Mesendoderm (in vitro differentiated cells): ENCODE data around the gene KIF3A.
A peak's percentile ranks its signal among the peaks of the same experiment; 100 is the strongest.

Experiments
- DNase-seq: peaks from one replicate; pipeline ENCODE4 v3.0.0; 2013
- H2AK5ac ChIP-seq: 2 replicates; pipeline ENCODE4 v1.6.1; 2013; ENCODE audit warnings: low read length, inconsistent platforms
- H2BK120ac ChIP-seq: 2 replicates; pipeline ENCODE4 v1.6.1; 2013; ENCODE audit warnings: low read depth, mild to moderate bottlenecking, low read length, moderate library complexity, mixed read lengths
- H2BK15ac ChIP-seq: replicated peaks from 2 replicates; pipeline ENCODE4 v1.6.1; 2013; ENCODE audit warnings: low read depth, mild to moderate bottlenecking, moderate library complexity
- H2BK5ac ChIP-seq: 2 replicates; pipeline ENCODE4 v1.6.1; 2013; ENCODE audit warnings: low read length, inconsistent platforms
- H3K18ac ChIP-seq: 2 replicates; pipeline ENCODE4 v1.6.1; 2013; ENCODE audit warnings: mild to moderate bottlenecking, low read length, mixed read lengths
- H3K23ac ChIP-seq: one replicate; pipeline ENCODE4 v1.6.1; 2013; ENCODE audit warnings: low read length
- H3K27ac ChIP-seq: 2 replicates; pipeline ENCODE4 v1.5.1; 2013; ENCODE audit warnings: low read depth, mild to moderate bottlenecking, inconsistent platforms, low read length, moderate library complexity
- H3K27me3 ChIP-seq: 2 replicates; pipeline ENCODE4 v1.6.1; 2013; ENCODE audit warnings: low read length, control low read depth, mild to moderate bottlenecking, inconsistent platforms; ENCODE audit not compliant: insufficient read depth, poor library complexity
- H3K36me3 ChIP-seq: 2 replicates; pipeline ENCODE4 v1.6.1; 2013; ENCODE audit warnings: low read length, inconsistent platforms; ENCODE audit not compliant: control insufficient read depth, insufficient read depth
- H3K4ac ChIP-seq: one replicate; pipeline ENCODE4 v1.6.1; 2013; ENCODE audit warnings: low read depth, mild to moderate bottlenecking, low read length, moderate library complexity
- H3K4me1 ChIP-seq: 2 replicates; pipeline ENCODE4 v1.6.1; 2013; ENCODE audit warnings: low read depth, low read length, inconsistent platforms; ENCODE audit not compliant: control insufficient read depth
- H3K4me2 ChIP-seq: 2 replicates; pipeline ENCODE4 v1.6.1; 2013; ENCODE audit warnings: low read length
- H3K4me3 ChIP-seq: 2 replicates; pipeline ENCODE4 v1.5.1; 2013; ENCODE audit warnings: mild to moderate bottlenecking, low read length
- H3K56ac ChIP-seq: one replicate; pipeline ENCODE4 v1.6.1; 2013; ENCODE audit warnings: low read length
- H3K79me1 ChIP-seq: 2 replicates; pipeline ENCODE4 v1.6.1; 2013; ENCODE audit warnings: low read length, inconsistent platforms
- H3K79me2 ChIP-seq: 2 replicates; pipeline ENCODE4 v1.6.1; 2013; ENCODE audit warnings: mild to moderate bottlenecking, low read length; ENCODE audit not compliant: control insufficient read depth, insufficient read depth
- H3K9ac ChIP-seq: 2 replicates; pipeline ENCODE4 v1.6.1; 2013; ENCODE audit warnings: low read length, inconsistent platforms
- H4K5ac ChIP-seq: one replicate; pipeline ENCODE4 v1.6.1; 2013; ENCODE audit warnings: low read length
- H4K8ac ChIP-seq: one replicate; pipeline ENCODE4 v1.6.1; 2013; ENCODE audit warnings: low read depth, mild to moderate bottlenecking, control low read depth, low read length, moderate library complexity
- WGBS: extraction: QIAGEN DNeasy Blood & Tissue Kit; methylation state at CpG from one replicate; pipeline ENCODE4 v1.1.7; 2013; ENCODE audit warnings: low lambda C conversion rate, missing lambda C conversion rate; ENCODE audit not compliant: insufficient coverage; ENCODE audit errors: extremely low coverage; 5-methylcytosine and 5-hydroxymethylcytosine counted together

KIF3A gene

GRCh38 chr5:132663771-132664695, 73.3 kb downstream of the KIF3A start:
- Histone ChIP-seq H3K79me2 (no peaks in the 10 kb centered on the region), H3K36me3 (no peaks in the 10 kb centered on the region), H3K27me3 (no peaks in the 10 kb centered on the region), H3K18ac (no peak overlapping the region), H3K56ac (no peak overlapping the region), H2AK5ac (no peak overlapping the region), H2BK15ac (no peak overlapping the region), H3K27ac (no peak overlapping the region), H4K5ac (no peak overlapping the region), H3K4me3 (no peak overlapping the region), H3K4ac (no peak overlapping the region), H3K23ac (no peak overlapping the region), H3K9ac (no peak overlapping the region), H4K8ac (no peak overlapping the region), H3K4me1 (no peaks in the 10 kb centered on the region), H2BK5ac (no peak overlapping the region), H3K4me2 (no peak overlapping the region), H2BK120ac (no peak overlapping the region), H3K79me1 (no peaks in the 10 kb centered on the region)
- DNase-seq, result no peak
- WGBS, result no CpG with 5 or more reads among the region's 13 CpGs

GRCh38 chr5:132662925-132663770, 74.2 kb downstream of the KIF3A start:
- Histone ChIP-seq H3K4me3 (no peak overlapping the region), H3K9ac (no peak overlapping the region), H3K36me3 (no peaks in the 10 kb centered on the region), H3K4ac (no peak overlapping the region), H3K4me2 (no peak overlapping the region), H3K27ac (no peak overlapping the region), H3K27me3 (no peaks in the 10 kb centered on the region), H3K23ac (no peak overlapping the region), H3K79me1 (no peaks in the 10 kb centered on the region), H4K5ac (no peak overlapping the region), H2BK5ac (no peak overlapping the region), H3K56ac (no peak overlapping the region), H3K18ac (no peak overlapping the region), H4K8ac (no peak overlapping the region), H3K79me2 (no peaks in the 10 kb centered on the region), H3K4me1 (no peaks in the 10 kb centered on the region), H2BK120ac (no peak overlapping the region), H2BK15ac (no peak overlapping the region), H2AK5ac (no peak overlapping the region)
- WGBS, result no CpG with 5 or more reads among the region's 25 CpGs
- DNase-seq, result peak; percentile 46

- Histone ChIP-seq H3K79me2 (no peaks in the 10 kb centered on the region), H3K18ac (no peak overlapping the region), H3K36me3 (no peaks in the 10 kb centered on the region), H3K23ac (no peak overlapping the region), H3K4me3 (no peak overlapping the region), H3K27ac (no peak overlapping the region), H3K4me2 (no peak overlapping the region), H3K27me3 (no peaks in the 10 kb centered on the region), H2AK5ac (no peak overlapping the region), H2BK120ac (no peak overlapping the region), H4K5ac (no peak overlapping the region), H2BK15ac (no peak overlapping the region), H3K4ac (no peak overlapping the region), H3K9ac (no peak overlapping the region), H2BK5ac (no peak overlapping the region), H3K4me1 (no peaks in the 10 kb centered on the region), H3K56ac (no peak overlapping the region), H4K8ac (no peak overlapping the region), H3K79me1 (no peaks in the 10 kb centered on the region)
- no peak for DNase-seq
- WGBS, result no CpG with 5 or more reads among the region's 9 CpGs
Observed at GRCh38 chr5:132662004-132662401, 75.3 kb downstream of the KIF3A start.

GRCh38 chr5:132661231-132662003, 75.9 kb downstream of the KIF3A start:
- no CpG with 5 or more reads among the region's 12 CpGs for WGBS

GRCh38 chr5:132659598-132660493, 77.5 kb downstream of the KIF3A start:
- no peak overlapping the region for H3K4me3 ChIP-seq
- no CpG with 5 or more reads among the region's 23 CpGs for whole genome bisulfite sequencing

More at GRCh38 chr5:132661231-132662003, 75.9 kb downstream of the KIF3A start:
- Histone ChIP-seq H3K79me1 (no peaks in the 10 kb centered on the region), H2BK5ac (no peak overlapping the region), H4K5ac (no peak overlapping the region), H3K4ac (no peak overlapping the region), H3K4me1 (no peaks in the 10 kb centered on the region), H4K8ac (no peak overlapping the region), H3K4me2 (no peak overlapping the region), H3K23ac (no peak overlapping the region), H3K18ac (no peak overlapping the region), H3K4me3 (no peak overlapping the region), H2AK5ac (no peak overlapping the region), H3K27ac (no peak overlapping the region), H3K79me2 (no peaks in the 10 kb centered on the region), H2BK120ac (no peak overlapping the region), H3K9ac (no peak overlapping the region), H3K36me3 (no peaks in the 10 kb centered on the region), H3K56ac (no peak overlapping the region), H2BK15ac (no peak overlapping the region), H3K27me3 (no peaks in the 10 kb centered on the region)
- DNase-seq, result no peak

More at GRCh38 chr5:132659598-132660493, 77.5 kb downstream of the KIF3A start:
- H3K27ac ChIP-seq, result no peak overlapping the region
- H3K4me2 ChIP-seq, result no peak overlapping the region
- H4K8ac ChIP-seq, result no peak overlapping the region
- no peak for DNase-seq
- H3K4ac ChIP-seq, result no peak overlapping the region
- no peak overlapping the region for H2AK5ac ChIP-seq
- H3K23ac ChIP-seq, result no peak overlapping the region
- no peak overlapping the region for H3K56ac ChIP-seq
- H2BK5ac ChIP-seq, result no peak overlapping the region
- H4K5ac ChIP-seq, result no peak overlapping the region
- no peak overlapping the region for H3K18ac ChIP-seq
- H2BK15ac ChIP-seq, result no peak overlapping the region
- H3K36me3 ChIP-seq, result no peaks in the 10 kb centered on the region
- no peaks in the 10 kb centered on the region for H3K79me2 ChIP-seq
- H3K27me3 ChIP-seq, result peaks cover 6% of the 10 kb centered on the region
- H3K79me1 ChIP-seq, result no peaks in the 10 kb centered on the region
- no peaks in the 10 kb centered on the region for H3K4me1 ChIP-seq
- H2BK120ac ChIP-seq, result no peak overlapping the region
- no peak overlapping the region for H3K9ac ChIP-seq
